ENCODE data around the gene TPR. TPM values are rescaled to one million over a fixed set of nuclear protein-coding genes. Genes with fewer than 3 reads are reported as not detected.

TPR gene
- polyA plus RNA-seq (2011; rRNA removed) (93.2 and 138 TPM in 2 replicates), polyA plus RNA-seq (2017; fragmentation: RNase III; extraction: RNeasy Plus Mini Kit Qiagen cat#74134 plus additional on column Dnase treatment) (41.5 to 49.6 TPM (median 49.0 TPM) in 3 replicates), polyA minus RNA-seq (2011; rRNA and poly(A)+ RNA removed) (146 and 152 TPM in 2 replicates)
- polyA plus RNA-seq (2012; cell fraction: cytosol; rRNA removed), result 35.9 and 39.9 TPM in 2 replicates
- polyA plus RNA-seq (2012; cell fraction: nucleus; rRNA removed), result 82.7 and 98.5 TPM in 2 replicates

DNA sequence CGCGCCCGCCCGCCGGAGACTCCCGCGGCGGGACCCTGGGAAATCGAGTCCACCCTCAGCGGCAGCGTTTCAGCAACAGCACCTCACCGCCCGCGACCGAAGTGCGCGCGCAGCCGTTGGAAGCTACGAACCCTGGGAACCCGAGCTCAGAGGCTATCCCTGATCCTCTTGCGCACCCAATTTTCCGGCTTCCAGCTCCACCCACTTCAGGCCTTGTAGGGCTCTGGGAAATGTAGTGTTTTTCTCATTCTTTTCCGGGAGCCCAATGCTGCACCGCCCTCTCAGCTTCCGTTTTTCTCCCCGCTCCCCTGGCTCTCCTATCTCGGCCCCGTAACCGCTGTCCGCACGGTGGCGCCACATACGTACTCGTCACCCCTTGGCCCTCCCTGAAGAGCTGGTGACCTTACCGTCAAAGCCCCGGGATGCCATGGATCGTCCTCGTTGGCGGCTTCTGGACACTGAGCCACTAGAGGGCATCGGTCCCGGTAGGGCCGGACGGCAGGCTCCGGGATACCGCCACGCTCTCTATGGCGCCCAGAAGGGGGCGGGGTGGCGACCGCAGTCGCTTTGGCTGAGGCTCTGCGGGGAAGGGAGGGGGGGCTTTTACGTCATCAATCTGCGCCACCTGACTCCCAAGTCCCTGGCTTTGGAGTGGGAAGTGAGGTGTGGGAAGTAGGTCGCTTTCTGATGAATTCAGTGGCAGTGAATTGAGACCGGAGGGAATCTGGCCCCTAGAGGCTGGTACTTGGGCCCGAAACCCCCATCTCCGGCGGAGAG lies at the start of gene TPR, which contains the start of gene ODR4:
TSS of gene TPR (minus strand) at position 102 of the 777 bp plus-strand sequence. CDS start 225 bp downstream, outside the sequence.
TSS of gene ODR4 (plus strand) at position 687 of the 777 bp plus-strand sequence. CDS start 3,948 bp downstream, outside the sequence.
- peak; percentile 97 to 100 for DNase-seq (ENCODE audit: low read depth in 1 of 2, low spot score in 1 of 2)
- WGBS (ENCODE audit: missing lambda C conversion rate), result 2% methylated on average over 40 of the region's 60 CpGs
- Histone ChIP-seq H3K4me3 (peak within 1 kb of the TSS; percentile 92), H3K4me2 (peak within 1 kb of the TSS; percentile 87), H3K4me1 (peaks cover 26% of the 10 kb centered on the region; the same call in 2 of the 3 replicates), H3K9me3 (no peaks in the 10 kb centered on the region), H3K27ac (peak within 1 kb of the TSS; percentile 82 to 93)
- FAIRE-seq, result peak; percentile 49
- ChIA-PET POLR2A (interaction anchor here (0.6 to 1.6 kb wide), 16 partner anchors 10 to 611 kb away, joined by 3 to 9 read pairs (median 4); partner anchors contain the start of gene PTGS2), CTCF (interaction anchor here (0.6 to 2.3 kb wide), 41 partner anchors 8 to 611 kb away, joined by 3 to 18 read pairs (median 4); partner anchors contain the start of gene PTGS2)
- ATAC-seq, result peak; percentile 92 to 96
- TF ChIP-seq JUNB (IDR thresholded peaks at IDR 0.05) (no peak), ZSCAN20 (CRISPR knock-in tag; IDR thresholded peaks at IDR 0.05) (no peak), RAD21 (conservative IDR thresholded peaks at IDR 0.05 in 1 of 2, IDR thresholded peaks at IDR 0.05 in 1 of 2) (peak; percentile 49 to 74), HOXB13 (CRISPR knock-in tag; IDR thresholded peaks at IDR 0.05; ENCODE audit: low read depth) (no peak), CBX2 (IDR thresholded peaks at IDR 0.05; ENCODE audit: borderline replicate concordance, low read depth) (no peak), HOXB5 (CRISPR knock-in tag; IDR thresholded peaks at IDR 0.05) (no peak), NR3C1 (IDR thresholded peaks at IDR 0.05) (no peak), RFX5 (IDR thresholded peaks at IDR 0.05) (peak; percentile 46; the same call in 1 of the 2 replicates), SMC3 (IDR thresholded peaks at IDR 0.05) (peak; percentile 75), CEBPB (IDR thresholded peaks at IDR 0.05) (no peak), EHMT2 (IDR thresholded peaks at IDR 0.05; ENCODE audit: low read depth) (no peak), FOSB (CRISPR knock-in tag; IDR thresholded peaks at IDR 0.05) (no peak), FOSL2 (IDR thresholded peaks at IDR 0.05) (no peak), FOSL2 (CRISPR knock-in tag; IDR thresholded peaks at IDR 0.05) (peak; percentile 11; the same call in 1 of the 2 replicates), HEYL (CRISPR knock-in tag; IDR thresholded peaks at IDR 0.05) (no peak), GATA3 (IDR thresholded peaks at IDR 0.05; ENCODE audit: borderline replicate concordance) (peak; percentile 43; the same call in 1 of the 2 replicates), CHD2 (IDR thresholded peaks at IDR 0.05; ENCODE audit: low read length, partially characterized antibody) (no peak), KDM5A (IDR thresholded peaks at IDR 0.05) (0 out of 2 replicates have a peak, but pooled peaks have one; percentile 22), EP300 (IDR thresholded peaks at IDR 0.05) (no peak), PHF8 (IDR thresholded peaks at IDR 0.05; ENCODE audit: borderline replicate concordance, low read depth) (peak; percentile 67), ESRRA (IDR thresholded peaks at IDR 0.05; ENCODE audit: borderline replicate concordance, low read length) (no peak)
- TF ChIP-seq, protein P1, sequence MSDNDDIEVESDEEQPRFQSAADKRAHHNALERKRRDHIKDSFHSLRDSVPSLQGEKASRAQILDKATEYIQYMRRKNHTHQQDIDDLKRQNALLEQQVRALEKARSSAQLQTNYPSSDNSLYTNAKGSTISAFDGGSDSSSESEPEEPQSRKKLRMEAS (IDR thresholded peaks at IDR 0.05), result peak; percentile 64; the same call in 1 of the 2 replicates
- TF ChIP-seq, protein P2, sequence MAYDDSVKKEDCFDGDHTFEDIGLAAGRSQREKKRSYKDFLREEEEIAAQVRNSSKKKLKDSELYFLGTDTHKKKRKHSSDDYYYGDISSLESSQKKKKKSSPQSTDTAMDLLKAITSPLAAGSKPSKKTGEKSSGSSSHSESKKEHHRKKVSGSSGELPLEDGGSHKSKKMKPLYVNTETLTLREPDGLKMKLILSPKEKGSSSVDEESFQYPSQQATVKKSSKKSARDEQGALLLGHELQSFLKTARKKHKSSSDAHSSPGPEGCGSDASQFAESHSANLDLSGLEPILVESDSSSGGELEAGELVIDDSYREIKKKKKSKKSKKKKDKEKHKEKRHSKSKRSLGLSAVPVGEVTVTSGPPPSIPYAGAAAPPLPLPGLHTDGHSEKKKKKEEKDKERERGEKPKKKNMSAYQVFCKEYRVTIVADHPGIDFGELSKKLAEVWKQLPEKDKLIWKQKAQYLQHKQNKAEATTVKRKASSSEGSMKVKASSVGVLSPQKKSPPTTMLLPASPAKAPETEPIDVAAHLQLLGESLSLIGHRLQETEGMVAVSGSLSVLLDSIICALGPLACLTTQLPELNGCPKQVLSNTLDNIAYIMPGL (CRISPR knock-in tag; IDR thresholded peaks at IDR 0.05; ENCODE audit: borderline replicate concordance), result peak; percentile 75; the same call in 1 of the 2 replicates
- TF ChIP-seq, protein P3, sequence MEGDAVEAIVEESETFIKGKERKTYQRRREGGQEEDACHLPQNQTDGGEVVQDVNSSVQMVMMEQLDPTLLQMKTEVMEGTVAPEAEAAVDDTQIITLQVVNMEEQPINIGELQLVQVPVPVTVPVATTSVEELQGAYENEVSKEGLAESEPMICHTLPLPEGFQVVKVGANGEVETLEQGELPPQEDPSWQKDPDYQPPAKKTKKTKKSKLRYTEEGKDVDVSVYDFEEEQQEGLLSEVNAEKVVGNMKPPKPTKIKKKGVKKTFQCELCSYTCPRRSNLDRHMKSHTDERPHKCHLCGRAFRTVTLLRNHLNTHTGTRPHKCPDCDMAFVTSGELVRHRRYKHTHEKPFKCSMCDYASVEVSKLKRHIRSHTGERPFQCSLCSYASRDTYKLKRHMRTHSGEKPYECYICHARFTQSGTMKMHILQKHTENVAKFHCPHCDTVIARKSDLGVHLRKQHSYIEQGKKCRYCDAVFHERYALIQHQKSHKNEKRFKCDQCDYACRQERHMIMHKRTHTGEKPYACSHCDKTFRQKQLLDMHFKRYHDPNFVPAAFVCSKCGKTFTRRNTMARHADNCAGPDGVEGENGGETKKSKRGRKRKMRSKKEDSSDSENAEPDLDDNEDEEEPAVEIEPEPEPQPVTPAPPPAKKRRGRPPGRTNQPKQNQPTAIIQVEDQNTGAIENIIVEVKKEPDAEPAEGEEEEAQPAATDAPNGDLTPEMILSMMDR (IDR thresholded peaks at IDR 0.05), result peak; percentile 98
- TF ChIP-seq, protein P4, sequence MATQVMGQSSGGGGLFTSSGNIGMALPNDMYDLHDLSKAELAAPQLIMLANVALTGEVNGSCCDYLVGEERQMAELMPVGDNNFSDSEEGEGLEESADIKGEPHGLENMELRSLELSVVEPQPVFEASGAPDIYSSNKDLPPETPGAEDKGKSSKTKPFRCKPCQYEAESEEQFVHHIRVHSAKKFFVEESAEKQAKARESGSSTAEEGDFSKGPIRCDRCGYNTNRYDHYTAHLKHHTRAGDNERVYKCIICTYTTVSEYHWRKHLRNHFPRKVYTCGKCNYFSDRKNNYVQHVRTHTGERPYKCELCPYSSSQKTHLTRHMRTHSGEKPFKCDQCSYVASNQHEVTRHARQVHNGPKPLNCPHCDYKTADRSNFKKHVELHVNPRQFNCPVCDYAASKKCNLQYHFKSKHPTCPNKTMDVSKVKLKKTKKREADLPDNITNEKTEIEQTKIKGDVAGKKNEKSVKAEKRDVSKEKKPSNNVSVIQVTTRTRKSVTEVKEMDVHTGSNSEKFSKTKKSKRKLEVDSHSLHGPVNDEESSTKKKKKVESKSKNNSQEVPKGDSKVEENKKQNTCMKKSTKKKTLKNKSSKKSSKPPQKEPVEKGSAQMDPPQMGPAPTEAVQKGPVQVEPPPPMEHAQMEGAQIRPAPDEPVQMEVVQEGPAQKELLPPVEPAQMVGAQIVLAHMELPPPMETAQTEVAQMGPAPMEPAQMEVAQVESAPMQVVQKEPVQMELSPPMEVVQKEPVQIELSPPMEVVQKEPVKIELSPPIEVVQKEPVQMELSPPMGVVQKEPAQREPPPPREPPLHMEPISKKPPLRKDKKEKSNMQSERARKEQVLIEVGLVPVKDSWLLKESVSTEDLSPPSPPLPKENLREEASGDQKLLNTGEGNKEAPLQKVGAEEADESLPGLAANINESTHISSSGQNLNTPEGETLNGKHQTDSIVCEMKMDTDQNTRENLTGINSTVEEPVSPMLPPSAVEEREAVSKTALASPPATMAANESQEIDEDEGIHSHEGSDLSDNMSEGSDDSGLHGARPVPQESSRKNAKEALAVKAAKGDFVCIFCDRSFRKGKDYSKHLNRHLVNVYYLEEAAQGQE (IDR thresholded peaks at IDR 0.05), result 0 out of 2 replicates have a peak, but pooled peaks have one; percentile 12
- TF ChIP-seq, protein P5, sequence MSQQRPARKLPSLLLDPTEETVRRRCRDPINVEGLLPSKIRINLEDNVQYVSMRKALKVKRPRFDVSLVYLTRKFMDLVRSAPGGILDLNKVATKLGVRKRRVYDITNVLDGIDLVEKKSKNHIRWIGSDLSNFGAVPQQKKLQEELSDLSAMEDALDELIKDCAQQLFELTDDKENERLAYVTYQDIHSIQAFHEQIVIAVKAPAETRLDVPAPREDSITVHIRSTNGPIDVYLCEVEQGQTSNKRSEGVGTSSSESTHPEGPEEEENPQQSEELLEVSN (IDR thresholded peaks at IDR 0.05; ENCODE audit: borderline replicate concordance, low read depth), result peak; percentile 26; the same call in 1 of the 2 replicates
- TF ChIP-seq, protein P6, sequence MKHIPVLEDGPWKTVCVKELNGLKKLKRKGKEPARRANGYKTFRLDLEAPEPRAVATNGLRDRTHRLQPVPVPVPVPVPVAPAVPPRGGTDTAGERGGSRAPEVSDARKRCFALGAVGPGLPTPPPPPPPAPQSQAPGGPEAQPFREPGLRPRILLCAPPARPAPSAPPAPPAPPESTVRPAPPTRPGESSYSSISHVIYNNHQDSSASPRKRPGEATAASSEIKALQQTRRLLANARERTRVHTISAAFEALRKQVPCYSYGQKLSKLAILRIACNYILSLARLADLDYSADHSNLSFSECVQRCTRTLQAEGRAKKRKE (CRISPR knock-in tag; IDR thresholded peaks at IDR 0.05; ENCODE audit: low read depth), result no peak
- TF ChIP-seq, protein P7, sequence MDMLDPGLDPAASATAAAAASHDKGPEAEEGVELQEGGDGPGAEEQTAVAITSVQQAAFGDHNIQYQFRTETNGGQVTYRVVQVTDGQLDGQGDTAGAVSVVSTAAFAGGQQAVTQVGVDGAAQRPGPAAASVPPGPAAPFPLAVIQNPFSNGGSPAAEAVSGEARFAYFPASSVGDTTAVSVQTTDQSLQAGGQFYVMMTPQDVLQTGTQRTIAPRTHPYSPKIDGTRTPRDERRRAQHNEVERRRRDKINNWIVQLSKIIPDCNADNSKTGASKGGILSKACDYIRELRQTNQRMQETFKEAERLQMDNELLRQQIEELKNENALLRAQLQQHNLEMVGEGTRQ (IDR thresholded peaks at IDR 0.05), result peak; percentile 43

All from A549 (cell line).